ENCODE results near the gene PCSK5.

Gene PCSK5

DNA sequence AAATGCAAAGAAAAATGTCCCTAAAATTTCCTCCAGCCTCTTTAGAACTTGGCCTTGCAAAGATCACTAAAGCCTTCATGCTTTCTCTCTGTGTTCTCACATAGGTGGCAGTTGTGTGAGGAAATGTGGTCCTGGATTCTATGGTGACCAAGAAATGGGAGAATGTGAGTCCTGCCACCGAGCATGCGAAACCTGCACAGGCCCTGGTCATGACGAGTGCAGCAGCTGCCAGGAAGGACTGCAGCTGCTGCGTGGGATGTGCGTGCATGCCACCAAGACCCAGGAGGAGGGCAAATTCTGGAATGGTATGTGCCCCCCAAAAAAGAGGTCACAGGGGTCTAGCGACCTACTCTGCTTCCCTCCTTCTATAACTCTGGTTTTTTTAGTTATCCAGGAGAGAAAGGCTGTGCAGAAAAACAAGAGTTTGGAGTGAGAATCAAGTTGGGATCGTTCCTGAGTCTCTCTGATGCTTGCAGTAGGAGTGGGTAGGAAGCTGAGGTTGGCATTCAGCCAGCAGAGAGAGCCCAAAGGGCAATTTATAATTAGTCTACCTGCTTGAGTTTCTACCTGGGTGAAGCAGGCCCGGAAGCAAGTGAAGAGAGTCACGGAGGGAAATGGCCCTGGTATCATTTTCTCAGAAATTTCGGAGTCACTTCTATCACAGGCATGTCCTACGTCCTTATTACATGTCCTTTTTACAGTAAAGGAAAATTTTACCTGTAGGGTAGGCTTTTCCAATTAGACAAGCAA lies 406.3 kb downstream of the PCSK5 start:
- TF ChIP-seq EGR1 (IDR thresholded peaks at IDR 0.05) (no peak), TCF12 (IDR thresholded peaks at IDR 0.05; ENCODE audit: low read depth) (no peak), RAD21 (IDR thresholded peaks at IDR 0.05; ENCODE audit: low read depth) (no peak), EP300 (IDR thresholded peaks at IDR 0.05; ENCODE audit: borderline replicate concordance) (no peak), NFIC (IDR thresholded peaks at IDR 0.05) (no peak), USF1 (IDR thresholded peaks at IDR 0.05) (no peak), MAX (IDR thresholded peaks at IDR 0.05) (no peak)
- TF ChIP-seq, protein P1, sequence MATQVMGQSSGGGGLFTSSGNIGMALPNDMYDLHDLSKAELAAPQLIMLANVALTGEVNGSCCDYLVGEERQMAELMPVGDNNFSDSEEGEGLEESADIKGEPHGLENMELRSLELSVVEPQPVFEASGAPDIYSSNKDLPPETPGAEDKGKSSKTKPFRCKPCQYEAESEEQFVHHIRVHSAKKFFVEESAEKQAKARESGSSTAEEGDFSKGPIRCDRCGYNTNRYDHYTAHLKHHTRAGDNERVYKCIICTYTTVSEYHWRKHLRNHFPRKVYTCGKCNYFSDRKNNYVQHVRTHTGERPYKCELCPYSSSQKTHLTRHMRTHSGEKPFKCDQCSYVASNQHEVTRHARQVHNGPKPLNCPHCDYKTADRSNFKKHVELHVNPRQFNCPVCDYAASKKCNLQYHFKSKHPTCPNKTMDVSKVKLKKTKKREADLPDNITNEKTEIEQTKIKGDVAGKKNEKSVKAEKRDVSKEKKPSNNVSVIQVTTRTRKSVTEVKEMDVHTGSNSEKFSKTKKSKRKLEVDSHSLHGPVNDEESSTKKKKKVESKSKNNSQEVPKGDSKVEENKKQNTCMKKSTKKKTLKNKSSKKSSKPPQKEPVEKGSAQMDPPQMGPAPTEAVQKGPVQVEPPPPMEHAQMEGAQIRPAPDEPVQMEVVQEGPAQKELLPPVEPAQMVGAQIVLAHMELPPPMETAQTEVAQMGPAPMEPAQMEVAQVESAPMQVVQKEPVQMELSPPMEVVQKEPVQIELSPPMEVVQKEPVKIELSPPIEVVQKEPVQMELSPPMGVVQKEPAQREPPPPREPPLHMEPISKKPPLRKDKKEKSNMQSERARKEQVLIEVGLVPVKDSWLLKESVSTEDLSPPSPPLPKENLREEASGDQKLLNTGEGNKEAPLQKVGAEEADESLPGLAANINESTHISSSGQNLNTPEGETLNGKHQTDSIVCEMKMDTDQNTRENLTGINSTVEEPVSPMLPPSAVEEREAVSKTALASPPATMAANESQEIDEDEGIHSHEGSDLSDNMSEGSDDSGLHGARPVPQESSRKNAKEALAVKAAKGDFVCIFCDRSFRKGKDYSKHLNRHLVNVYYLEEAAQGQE (IDR thresholded peaks at IDR 0.05; ENCODE audit: low read depth): no peak

- TF ChIP-seq EGR1 (IDR thresholded peaks at IDR 0.05) (no peak), CEBPB (IDR thresholded peaks at IDR 0.05) (no peak)
Measured at GRCh38 chr9:76297721-76298239, 407.3 kb downstream of the PCSK5 start.

GRCh38 chr9:76298521-76299144 lies 408.2 kb downstream of the PCSK5 start:
- TF ChIP-seq YY1 (IDR thresholded peaks at IDR 0.05; ENCODE audit: low read depth) (no peak), USF1 (IDR thresholded peaks at IDR 0.05) (no peak), TEAD4 (IDR thresholded peaks at IDR 0.05) (no peak), ZBTB7A (IDR thresholded peaks at IDR 0.05; ENCODE audit: low read depth) (no peak), EP300 (IDR thresholded peaks at IDR 0.05; ENCODE audit: borderline replicate concordance) (no peak), EGR1 (IDR thresholded peaks at IDR 0.05) (no peak), RAD21 (IDR thresholded peaks at IDR 0.05; ENCODE audit: low read depth) (peak; percentile 36)
- TF ChIP-seq, protein P1 (IDR thresholded peaks at IDR 0.05; ENCODE audit: low read depth): no peak

- no peak for TF ChIP-seq RAD21 (IDR thresholded peaks at IDR 0.05; ENCODE audit: low read depth)
- no peak for TF ChIP-seq YY1 (IDR thresholded peaks at IDR 0.05; ENCODE audit: low read depth)
- TF ChIP-seq USF1 (IDR thresholded peaks at IDR 0.05): no peak
- no peak for TF ChIP-seq TAF1 (IDR thresholded peaks at IDR 0.05; ENCODE audit: low read depth)
Measured at GRCh38 chr9:76302543-76302942, 412.1 kb downstream of the PCSK5 start.

DNA sequence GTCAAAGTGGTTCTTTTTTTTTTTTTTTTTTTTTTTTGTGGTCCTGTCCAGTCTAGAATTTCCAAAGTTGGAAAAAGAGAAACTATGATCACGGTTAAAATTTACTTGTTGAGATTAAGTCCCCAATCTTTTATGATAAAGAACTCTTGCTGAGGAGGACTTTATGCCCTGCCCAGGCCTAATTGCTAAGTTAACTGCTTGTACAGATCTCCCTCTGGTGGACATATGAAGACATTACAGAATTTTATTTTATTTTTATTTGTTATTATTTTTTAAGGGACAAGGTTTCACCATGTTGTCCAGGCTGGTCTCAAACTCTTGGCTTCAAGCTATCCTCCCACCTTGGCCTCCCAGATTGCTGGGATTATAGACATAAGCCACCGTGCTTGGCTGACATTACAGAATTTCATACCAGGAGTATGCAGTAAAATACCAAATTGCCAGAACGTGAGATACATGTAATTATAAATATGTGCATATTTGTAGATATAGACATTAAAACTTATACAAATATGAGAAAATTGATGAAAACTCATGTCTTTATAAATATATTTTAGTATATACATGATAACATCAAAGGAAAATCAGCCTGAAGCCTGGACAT lies 412.6 kb downstream of the PCSK5 start:
- no peak for TF ChIP-seq CEBPB (IDR thresholded peaks at IDR 0.05)
- TF ChIP-seq RAD21 (IDR thresholded peaks at IDR 0.05; ENCODE audit: low read depth): peak; percentile 86

DNA sequence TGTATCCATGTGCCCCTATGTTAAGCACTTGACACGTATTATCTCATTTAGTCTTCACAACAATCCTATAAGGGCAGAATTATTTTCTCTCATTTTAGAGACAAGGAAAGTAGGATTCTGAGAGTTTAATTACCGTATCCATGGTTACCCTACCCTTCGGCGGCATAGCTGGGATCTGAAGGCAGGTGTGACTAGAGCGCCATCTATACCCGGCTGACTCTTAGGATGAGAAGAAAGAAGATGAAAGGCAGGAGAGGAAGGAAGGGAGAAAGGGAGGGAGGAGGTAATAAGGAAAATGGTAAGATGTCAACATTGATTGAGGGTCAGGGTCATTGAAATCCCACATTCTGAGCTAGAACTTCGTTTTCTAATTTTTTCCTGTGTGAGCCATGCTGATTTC lies 416.6 kb downstream of the PCSK5 start:
- peak; percentile 28; the same call in 1 of the 2 replicates for TF ChIP-seq RAD21 (IDR thresholded peaks at IDR 0.05; ENCODE audit: low read depth)

- TF ChIP-seq TCF12 (IDR thresholded peaks at IDR 0.05; ENCODE audit: low read depth) (no peak), TAF1 (IDR thresholded peaks at IDR 0.05; ENCODE audit: low read depth) (no peak), NFIC (IDR thresholded peaks at IDR 0.05) (no peak), MAX (IDR thresholded peaks at IDR 0.05) (no peak), YY1 (IDR thresholded peaks at IDR 0.05; ENCODE audit: low read depth) (no peak), CEBPB (IDR thresholded peaks at IDR 0.05) (no peak), EGR1 (IDR thresholded peaks at IDR 0.05) (no peak), EP300 (IDR thresholded peaks at IDR 0.05; ENCODE audit: borderline replicate concordance) (no peak), USF1 (IDR thresholded peaks at IDR 0.05) (no peak), RAD21 (IDR thresholded peaks at IDR 0.05; ENCODE audit: low read depth) (no peak), ZBTB7A (IDR thresholded peaks at IDR 0.05; ENCODE audit: low read depth) (no peak), CREB1 (IDR thresholded peaks at IDR 0.05; ENCODE audit: low read depth) (no peak), TEAD4 (IDR thresholded peaks at IDR 0.05) (no peak)
- TF ChIP-seq, protein P1 (IDR thresholded peaks at IDR 0.05; ENCODE audit: low read depth): no peak
Measured at GRCh38 chr9:76310577-76310976, 420.1 kb downstream of the PCSK5 start.

Data from Ishikawa (cell line).